CD4-positive, alpha-beta T cell (primary cell): Measurements from ENCODE around the gene KLHL35. TPM values are rescaled to one million over a fixed set of nuclear protein-coding genes. Genes with fewer than 3 reads are reported as not detected.

ENCODE experiments used
- ATAC-seq: fragments of 200-7000 bp; cut with Tn5 transposase; one replicate; pipeline ENCODE4 v1.10.0; 2022; ENCODE audit warnings: mild to moderate bottlenecking; ENCODE audit not compliant: poor library complexity
- CTCF ChIA-PET: fragments of 350-600 bp; sonication (Branson Sonifier 250); formaldehyde crosslinking; loops from one replicate; lab custom pipeline; 2021; ENCODE audit warnings: antibody characterized with exemption, inconsistent platforms; lab: Charles Lee
- POLR2A ChIA-PET: fragments of 350-600 bp; sonication (Branson Sonifier 250); formaldehyde crosslinking; loops from one replicate; lab custom pipeline; 2021; ENCODE audit warnings: antibody characterized with exemption, inconsistent platforms; lab: Charles Lee
- DNase-seq, 14 experiments: peaks; one replicate each; pipeline ENCODE4 v3.0.0-alpha.2; 2013 to 2020; ENCODE audit warnings: mixed read lengths in 2 of 14
- H3K27ac ChIP-seq, 2 donors: one replicate each; pipeline versions ENCODE4 v1.5.1 to v1.7.0; 2013; ENCODE audit warnings: low read length in 2 of 2, low read depth in 1 of 2, mild to moderate bottlenecking in 1 of 2
- H3K27me3 ChIP-seq, 2 experiments: 1 replicate in 1 of 2; 2 replicates in 1 of 2; pipeline versions ENCODE4 v1.6.1 to v1.7.0; 2013; ENCODE audit warnings: low read length in 2 of 2, control low read depth in 1 of 2, mild to moderate bottlenecking in 1 of 2, moderate library complexity in 1 of 2; ENCODE audit not compliant: insufficient read depth in 2 of 2, control insufficient read depth in 1 of 2
- H3K36me3 ChIP-seq: one replicate; pipeline ENCODE4 v1.6.1; 2013; ENCODE audit warnings: low read length, control low read depth; ENCODE audit not compliant: insufficient read depth
- H3K4me1 ChIP-seq: one replicate; pipeline ENCODE4 v1.6.1; 2013; ENCODE audit warnings: low read length, control low read depth; ENCODE audit not compliant: insufficient read depth
- H3K4me3 ChIP-seq: one replicate; pipeline ENCODE4 v1.5.1; 2013; ENCODE audit warnings: mild to moderate bottlenecking, low read length, moderate library complexity
- H3K9me3 ChIP-seq, 2 experiments: 1 replicate in 1 of 2; 2 replicates in 1 of 2; pipeline versions ENCODE4 v1.6.1 to v1.7.0; 2013; ENCODE audit warnings: low read length in 2 of 2, mild to moderate bottlenecking in 2 of 2, control low read depth in 1 of 2, moderate library complexity in 1 of 2; ENCODE audit not compliant: control insufficient read depth in 1 of 2, insufficient read depth in 1 of 2
- H3K27ac Mint-ChIP-seq: one replicate; pipeline ENCODE4 v1.8.0; 2020; ENCODE audit warnings: mixed read lengths
- H3K27me3 Mint-ChIP-seq: one replicate; pipeline ENCODE4 v1.8.0; 2021; ENCODE audit warnings: mixed read lengths
- H3K36me3 Mint-ChIP-seq: one replicate; pipeline ENCODE4 v1.8.0; 2021; ENCODE audit warnings: low read depth, mixed read lengths
- H3K4me1 Mint-ChIP-seq: one replicate; pipeline ENCODE4 v1.8.0; 2021; ENCODE audit warnings: low read depth, mixed read lengths
- H3K4me3 Mint-ChIP-seq: one replicate; pipeline ENCODE4 v1.8.0; 2020; ENCODE audit warnings: mild to moderate bottlenecking, mixed read lengths
- H3K9me3 Mint-ChIP-seq: one replicate; pipeline ENCODE4 v1.8.0; 2020; ENCODE audit warnings: mixed read lengths
- CTCF ChIP-seq: fragments of 200-600 bp; IDR thresholded peaks from one replicate; pipeline ENCODE4 v1.8.0; 2022; ENCODE audit warnings: antibody characterized with exemption, mild to moderate bottlenecking
- intact Hi-C, 2 experiments: fragments of 100-400 bp; cut with DNase I in 1 of 2; cut with micrococcal nuclease in 1 of 2; formaldehyde crosslinking; loops; one replicate each; pipeline versions ENCODE4 v1.15.1 to v1.9.0; 2023 to 2025; cut with DNase I, micrococcal nuclease
- total RNA-seq, 174 experiments: library from RNA in 2 of 174; stranded (reverse) in 2 of 174; gene quantifications; one replicate each; pipeline ENCODE4 v1.2.3 and lab custom pipeline; 2021 to 2026

Gene KLHL35
- total RNA-seq, 2 experiments from 2014 or later: 0.33 to 0.81 TPM

DNA sequence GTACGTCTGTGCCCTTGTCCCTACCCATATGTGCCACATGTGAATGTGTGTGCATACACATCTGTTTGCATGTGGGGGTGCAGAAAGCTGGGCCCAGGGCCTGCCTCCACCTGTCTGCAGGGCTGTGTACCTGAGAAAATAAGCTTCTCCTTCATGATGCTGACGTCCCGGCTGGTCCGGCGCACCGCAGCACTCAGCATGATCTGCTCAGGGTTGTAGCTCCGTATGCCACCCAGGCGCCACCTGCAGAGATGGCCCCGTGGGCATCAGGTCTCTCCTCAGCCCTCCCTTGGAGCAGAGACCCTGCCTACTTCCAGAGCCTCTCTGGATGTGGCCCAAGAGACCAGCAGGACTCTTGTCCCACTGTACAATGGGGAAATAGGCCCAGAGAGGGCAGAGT lies 3.8 kb upstream of the KLHL35 start:
- Histone ChIP-seq H3K4me3 (no peak overlapping the region), H3K4me1 (peaks cover 4% of the 10 kb centered on the region), H3K36me3 (peaks cover 5% of the 10 kb centered on the region), H3K27me3 (peaks cover 14 to 17% of the 10 kb centered on the region in 2 experiments), H3K9me3 (peaks cover 0 to 3% of the 10 kb centered on the region in 2 experiments), H3K27ac (no peak overlapping the region)
- Mint-ChIP-seq H3K36me3 (peaks cover 5% of the 10 kb centered on the region), H3K9me3 (no peaks in the 10 kb centered on the region), H3K4me3 (no peak overlapping the region), H3K4me1 (no peaks in the 10 kb centered on the region), H3K27me3 (peaks cover 22% of the 10 kb centered on the region), H3K27ac (no peak overlapping the region)
- DNase-seq (no peak), ATAC-seq (no peak)
- TF ChIP-seq CTCF: no peak
- CTCF ChIA-PET: no interaction called here
- POLR2A ChIA-PET: no interaction called here
- intact Hi-C loops: no loop called here

- Histone ChIP-seq H3K27ac (no peak overlapping the region), H3K36me3 (peaks cover 5% of the 10 kb centered on the region), H3K4me3 (no peak overlapping the region), H3K4me1 (peaks cover 11% of the 10 kb centered on the region), H3K27me3 (peaks cover 23 to 29% of the 10 kb centered on the region in 2 experiments), H3K9me3 (peaks cover 0 to 4% of the 10 kb centered on the region in 2 experiments)
- intact Hi-C loops: no loop called here
- no peak for DNase-seq
- peaks cover 35% of the 10 kb centered on the region for H3K27me3 Mint-ChIP-seq
- no peaks in the 10 kb centered on the region for H3K9me3 Mint-ChIP-seq
- H3K27ac Mint-ChIP-seq: no peak overlapping the region
- CTCF ChIA-PET: no interaction called here
- no peak for ATAC-seq
- TF ChIP-seq CTCF: no peak
- POLR2A ChIA-PET: no interaction called here
- peaks cover 9% of the 10 kb centered on the region for H3K4me1 Mint-ChIP-seq
- H3K4me3 Mint-ChIP-seq: no peak overlapping the region
- peaks cover 5% of the 10 kb centered on the region for H3K36me3 Mint-ChIP-seq
These were observed 2.5 kb upstream of the KLHL35 start for GRCh38 chr11:75435571-75435925.

DNA sequence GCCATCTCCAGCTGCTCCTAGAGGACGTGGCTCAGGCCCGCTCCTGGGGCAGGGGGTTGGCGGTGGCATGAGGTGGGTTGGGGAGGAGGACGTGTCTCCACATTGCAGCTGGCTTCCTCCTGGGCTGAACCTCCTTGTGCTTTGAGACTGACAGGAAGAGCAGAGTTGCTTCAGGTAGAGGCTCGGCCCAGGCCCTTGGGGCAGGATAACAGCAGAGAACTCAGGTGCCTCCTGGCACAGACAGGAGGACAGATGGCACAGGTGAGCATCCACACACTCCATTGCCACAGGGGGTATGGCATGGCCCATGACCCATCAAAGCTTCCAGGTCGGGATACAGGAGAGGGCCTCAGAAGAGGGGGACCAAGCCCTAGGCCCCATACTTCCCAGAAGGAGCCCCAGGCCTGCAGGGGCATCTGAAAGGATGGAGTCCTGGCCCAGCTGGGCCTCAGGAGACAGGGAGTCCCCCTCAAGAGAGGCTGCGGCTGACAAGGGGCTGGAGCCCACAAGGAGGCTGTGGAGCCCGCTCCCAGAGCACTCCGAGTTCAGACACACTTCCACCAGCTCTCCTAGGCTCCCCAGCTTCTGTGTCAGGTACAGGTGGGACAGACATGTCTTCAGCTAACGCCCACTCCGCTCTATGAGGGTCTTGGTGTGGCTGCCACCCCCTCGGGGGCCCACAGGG lies 2.0 kb upstream of the KLHL35 start:
- Mint-ChIP-seq H3K4me1 (peaks cover 11% of the 10 kb centered on the region), H3K27me3 (peaks cover 36% of the 10 kb centered on the region), H3K4me3 (no peak overlapping the region), H3K9me3 (no peaks in the 10 kb centered on the region), H3K36me3 (peaks cover 5% of the 10 kb centered on the region), H3K27ac (no peak overlapping the region)
- no peak overlapping the region for H3K27ac ChIP-seq
- ChIA-PET POLR2A (no interaction called here), CTCF (no interaction called here)
- TF ChIP-seq CTCF: no peak
- H3K36me3 ChIP-seq: peaks cover 3% of the 10 kb centered on the region
- H3K9me3 ChIP-seq: peaks cover 0 to 4% of the 10 kb centered on the region in 2 experiments
- ATAC-seq (no peak), DNase-seq (no peak)
- H3K27me3 ChIP-seq: peaks cover 23 to 30% of the 10 kb centered on the region in 2 experiments
- intact Hi-C loops: loop anchor here in 1 of 2 experiments (5.0 kb wide), 1 partner anchor 38 kb away; the partner anchor contains the start of gene RPS3
- H3K4me1 ChIP-seq: peaks cover 13% of the 10 kb centered on the region
- H3K4me3 ChIP-seq: no peak overlapping the region
